HepG2 (cell line): ENCODE data around the gene CKS2. TPM values are rescaled to one million over a fixed set of nuclear protein-coding genes. Genes with fewer than 3 reads are reported as not detected.

ENCODE experiments used
- GTF3A ChIP-seq: sonication (generic); formaldehyde crosslinking; conservative IDR thresholded peaks from 2 replicates; pipeline ENCODE4 v1.4.0; 2020; ENCODE audit warnings: mild to moderate bottlenecking, missing genetic modification reagents
- GZF1 ChIP-seq: sonication (generic); formaldehyde crosslinking; IDR thresholded peaks from 2 replicates; pipeline ENCODE4 v1.5.1; 2020; ENCODE audit warnings: mild to moderate bottlenecking, missing genetic modification reagents
- MAFF ChIP-seq: IDR thresholded peaks from 2 replicates; pipeline ENCODE4 v1.6.1; 2011; ENCODE audit warnings: low read depth, low read length, improper control_type of control experiment
- MXD4 ChIP-seq: IDR thresholded peaks from 2 replicates; pipeline ENCODE4 v1.6.1; 2016; ENCODE audit warnings: mild to moderate bottlenecking, missing biosample characterization, missing genetic modification reagents
- RFX1 ChIP-seq: fragments of 450-650 bp; IDR thresholded peaks from 2 replicates; pipeline ENCODE4 v1.6.1; 2017
- SP5 ChIP-seq: IDR thresholded peaks from 2 replicates; pipeline ENCODE4 v1.6.1; 2016; ENCODE audit warnings: low read depth, borderline replicate concordance
- SUZ12 ChIP-seq: fragments of 150-350 bp; IDR thresholded peaks from 2 replicates; pipeline ENCODE4 v1.6.1; 2014; ENCODE audit warnings: low read depth, low read length
- ZBTB8A ChIP-seq: sonication (generic); formaldehyde crosslinking; IDR thresholded peaks from 2 replicates; pipeline ENCODE4 v1.4.0; 2020; ENCODE audit warnings: mild to moderate bottlenecking, low read depth, missing genetic modification reagents, borderline replicate concordance
- ZNF34 ChIP-seq: sonication (generic); formaldehyde crosslinking; IDR thresholded peaks from 2 replicates; pipeline ENCODE4 v1.4.0; 2020; ENCODE audit warnings: mild to moderate bottlenecking, missing genetic modification reagents, borderline replicate concordance
- ZNF432 ChIP-seq: sonication (generic); formaldehyde crosslinking; IDR thresholded peaks from 2 replicates; pipeline ENCODE4 v1.5.0; 2020; ENCODE audit warnings: missing genetic modification reagents, mild to moderate bottlenecking, borderline replicate concordance
- polyA plus RNA-seq, 8 experiments: library from polyadenylated mRNA; depleted of rRNA in 3 of 8; stranded (reverse) in 7 of 8; unstranded in 1 of 8; fragments of >200 nt; fragmentation: Illumina TruSeq in 4 of 8; extraction: Trizol in 4 of 8; gene quantifications; 2 replicates each; pipeline versions ENCODE4 v1.2.1 to v1.2.3, GENCODE V29; 2011 to 2016; ENCODE audit warnings: low read depth in 4 of 8, missing spikeins in 1 of 8, mixed read lengths in 1 of 8; ENCODE audit not compliant: insufficient read depth in 1 of 8
- total RNA-seq, 5 experiments: library from RNA; depleted of rRNA; stranded (reverse); fragments of >200 nt; fragmentation: Illumina TruSeq; extraction: Trizol; gene quantifications; 2 replicates each; pipeline ENCODE4 v1.2.3, GENCODE V29; 2016; ENCODE audit warnings: low read depth in 1 of 5
- TF ChIP-seq, protein P1 (sequence below): sonication (generic); formaldehyde crosslinking; IDR thresholded peaks from 2 replicates; pipeline ENCODE4 v1.4.0; 2020; ENCODE audit warnings: mild to moderate bottlenecking, missing genetic modification reagents
- TF ChIP-seq, protein P2 (sequence below): IDR thresholded peaks from 2 replicates; pipeline ENCODE4 v1.6.1; 2016; ENCODE audit warnings: missing compliant biosample characterization, missing genetic modification reagents, borderline replicate concordance
- TF ChIP-seq, protein P3 (sequence below): IDR thresholded peaks from 2 replicates; pipeline ENCODE4 v1.6.1; 2016; ENCODE audit warnings: missing genetic modification reagents, missing compliant biosample characterization
- TF ChIP-seq, protein P4 (sequence below): IDR thresholded peaks from 2 replicates; pipeline ENCODE4 v1.6.1; 2018; ENCODE audit warnings: missing genetic modification reagents
- TF ChIP-seq, protein P5 (sequence below): sonication (generic); formaldehyde crosslinking; IDR thresholded peaks from 2 replicates; pipeline ENCODE4; 2020; ENCODE audit warnings: missing genetic modification reagents, mild to moderate bottlenecking, borderline replicate concordance

The CKS2 gene
- total and polyA plus RNA-seq, 2 of the 13 experiments (the other 11 are each of a cell fraction or from before 2014, with no cell fraction given) = 251 to 317 TPM

DNA sequence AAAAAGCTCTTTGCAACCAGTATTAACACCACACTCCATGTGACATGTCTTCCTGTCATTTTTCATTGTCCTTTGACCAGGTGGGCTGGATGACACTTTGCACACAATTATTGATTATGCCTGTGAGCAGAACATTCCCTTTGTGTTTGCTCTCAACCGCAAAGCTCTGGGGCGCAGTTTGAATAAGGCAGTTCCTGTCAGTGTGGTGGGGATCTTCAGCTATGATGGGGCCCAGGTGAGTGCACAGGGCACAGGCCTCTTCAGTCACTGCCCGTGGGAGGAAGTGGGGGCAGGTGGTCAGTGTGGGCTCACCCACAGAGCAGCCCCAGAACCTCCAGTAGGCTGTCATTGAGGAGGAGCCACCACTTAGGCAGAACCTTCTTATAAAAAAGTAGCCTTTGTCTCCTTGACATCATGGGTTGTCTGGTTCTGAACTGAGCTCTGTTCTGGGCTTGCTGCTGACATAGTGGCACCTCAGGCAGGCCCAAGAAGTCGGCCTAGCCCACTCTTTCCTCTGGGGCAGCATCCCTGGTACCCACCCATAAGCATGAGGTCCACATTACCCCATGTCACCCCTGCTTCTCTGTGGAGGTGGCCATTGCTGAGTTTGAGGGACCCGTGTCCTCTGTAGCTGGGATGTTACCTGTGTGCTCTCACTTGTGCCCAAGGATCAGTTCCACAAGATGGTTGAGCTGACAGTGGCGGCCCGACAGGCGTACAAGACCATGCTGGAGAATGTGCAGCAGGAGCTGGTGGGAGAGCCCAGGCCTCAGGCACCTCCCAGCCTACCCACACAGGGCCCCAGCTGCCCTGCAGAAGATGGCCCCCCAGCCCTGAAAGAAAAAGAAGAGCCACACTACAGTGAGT, 46.6 kb downstream of the CKS2 start (continued):
- TF ChIP-seq, protein P1, sequence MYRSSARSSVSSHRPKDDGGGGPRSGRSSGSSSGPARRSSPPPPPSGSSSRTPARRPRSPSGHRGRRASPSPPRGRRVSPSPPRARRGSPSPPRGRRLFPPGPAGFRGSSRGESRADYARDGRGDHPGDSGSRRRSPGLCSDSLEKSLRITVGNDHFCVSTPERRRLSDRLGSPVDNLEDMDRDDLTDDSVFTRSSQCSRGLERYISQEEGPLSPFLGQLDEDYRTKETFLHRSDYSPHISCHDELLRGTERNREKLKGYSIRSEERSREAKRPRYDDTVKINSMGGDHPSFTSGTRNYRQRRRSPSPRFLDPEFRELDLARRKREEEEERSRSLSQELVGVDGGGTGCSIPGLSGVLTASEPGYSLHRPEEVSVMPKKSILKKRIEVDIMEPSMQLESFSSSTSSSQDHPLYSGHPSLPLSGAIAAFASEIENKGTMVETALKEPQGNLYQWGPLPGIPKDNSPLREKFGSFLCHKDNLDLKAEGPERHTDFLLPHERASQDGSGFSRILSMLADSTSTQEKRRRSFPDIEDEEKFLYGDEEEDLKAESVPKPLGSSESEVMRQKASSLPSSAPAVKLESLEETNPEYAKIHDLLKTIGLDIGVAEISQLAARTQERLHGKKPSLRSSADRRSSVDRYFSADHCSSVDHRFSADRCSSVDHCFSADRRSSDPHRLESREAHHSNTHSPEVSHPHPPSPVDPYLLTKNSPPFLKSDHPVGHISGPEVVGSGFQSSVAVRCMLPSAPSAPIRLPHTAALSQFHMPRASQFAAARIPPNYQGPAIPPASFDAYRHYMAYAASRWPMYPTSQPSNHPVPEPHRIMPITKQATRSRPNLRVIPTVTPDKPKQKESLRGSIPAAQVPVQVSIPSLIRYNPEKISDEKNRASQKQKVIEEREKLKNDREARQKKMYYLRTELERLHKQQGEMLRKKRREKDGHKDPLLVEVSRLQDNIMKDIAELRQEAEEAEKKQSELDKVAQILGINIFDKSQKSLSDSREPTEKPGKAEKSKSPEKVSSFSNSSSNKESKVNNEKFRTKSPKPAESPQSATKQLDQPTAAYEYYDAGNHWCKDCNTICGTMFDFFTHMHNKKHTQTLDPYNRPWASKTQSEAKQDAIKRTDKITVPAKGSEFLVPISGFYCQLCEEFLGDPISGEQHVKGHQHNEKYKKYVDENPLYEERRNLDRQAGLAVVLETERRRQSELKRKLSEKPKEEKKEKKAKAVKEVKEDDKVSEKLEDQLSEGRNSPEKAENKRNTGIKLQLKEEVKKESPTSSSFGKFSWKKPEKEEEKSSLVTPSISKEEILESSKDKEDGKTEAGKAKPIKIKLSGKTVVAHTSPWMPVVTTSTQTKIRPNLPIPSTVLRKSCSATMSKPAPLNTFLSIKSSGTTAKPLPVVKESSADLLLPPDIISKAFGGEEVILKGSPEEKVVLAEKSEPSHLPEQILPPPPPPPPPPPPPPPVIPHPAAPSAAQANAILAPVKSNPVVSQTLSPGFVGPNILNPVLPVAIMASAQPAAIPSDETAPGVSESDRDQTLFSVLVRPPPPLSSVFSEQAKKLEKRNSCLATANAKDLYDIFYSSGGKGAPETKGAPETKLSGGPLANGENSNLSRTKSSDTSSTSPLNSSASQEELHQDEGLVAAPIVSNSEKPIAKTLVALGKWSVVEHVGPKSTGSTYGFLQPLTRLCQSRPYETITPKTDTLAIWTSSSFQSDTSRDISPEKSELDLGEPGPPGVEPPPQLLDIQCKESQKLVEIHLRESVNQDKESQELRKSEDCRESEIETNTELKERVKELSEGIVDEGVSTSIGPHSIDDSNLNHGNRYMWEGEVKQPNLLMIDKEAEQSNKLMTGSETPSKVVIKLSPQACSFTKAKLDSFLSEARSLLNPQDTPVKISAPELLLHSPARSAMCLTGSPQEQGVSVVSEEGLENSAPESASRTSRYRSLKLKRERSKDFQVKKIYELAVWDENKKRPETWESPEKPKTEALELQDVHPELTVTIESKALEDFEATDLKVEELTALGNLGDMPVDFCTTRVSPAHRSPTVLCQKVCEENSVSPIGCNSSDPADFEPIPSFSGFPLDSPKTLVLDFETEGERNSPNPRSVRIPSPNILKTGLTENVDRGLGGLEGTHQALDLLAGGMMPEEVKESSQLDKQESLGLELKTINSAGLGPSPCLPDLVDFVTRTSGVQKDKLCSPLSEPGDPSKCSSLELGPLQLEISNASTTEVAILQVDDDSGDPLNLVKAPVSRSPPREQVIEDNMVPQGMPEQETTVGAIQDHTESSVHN (CRISPR knock-in tag) = no peak
- TF ChIP-seq, protein P2, sequence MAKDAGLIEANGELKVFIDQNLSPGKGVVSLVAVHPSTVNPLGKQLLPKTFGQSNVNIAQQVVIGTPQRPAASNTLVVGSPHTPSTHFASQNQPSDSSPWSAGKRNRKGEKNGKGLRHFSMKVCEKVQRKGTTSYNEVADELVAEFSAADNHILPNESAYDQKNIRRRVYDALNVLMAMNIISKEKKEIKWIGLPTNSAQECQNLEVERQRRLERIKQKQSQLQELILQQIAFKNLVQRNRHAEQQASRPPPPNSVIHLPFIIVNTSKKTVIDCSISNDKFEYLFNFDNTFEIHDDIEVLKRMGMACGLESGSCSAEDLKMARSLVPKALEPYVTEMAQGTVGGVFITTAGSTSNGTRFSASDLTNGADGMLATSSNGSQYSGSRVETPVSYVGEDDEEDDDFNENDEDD (CRISPR knock-in tag) = no peak
- TF ChIP-seq ZBTB8A (CRISPR knock-in tag) = no peak
- no peak for TF ChIP-seq GTF3A (CRISPR knock-in tag)
- TF ChIP-seq, protein P3, sequence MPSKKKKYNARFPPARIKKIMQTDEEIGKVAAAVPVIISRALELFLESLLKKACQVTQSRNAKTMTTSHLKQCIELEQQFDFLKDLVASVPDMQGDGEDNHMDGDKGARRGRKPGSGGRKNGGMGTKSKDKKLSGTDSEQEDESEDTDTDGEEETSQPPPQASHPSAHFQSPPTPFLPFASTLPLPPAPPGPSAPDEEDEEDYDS = peak; percentile 61; the same call in 1 of the 2 replicates
- TF ChIP-seq SP5 = peak; percentile 79
- TF ChIP-seq, protein P4, sequence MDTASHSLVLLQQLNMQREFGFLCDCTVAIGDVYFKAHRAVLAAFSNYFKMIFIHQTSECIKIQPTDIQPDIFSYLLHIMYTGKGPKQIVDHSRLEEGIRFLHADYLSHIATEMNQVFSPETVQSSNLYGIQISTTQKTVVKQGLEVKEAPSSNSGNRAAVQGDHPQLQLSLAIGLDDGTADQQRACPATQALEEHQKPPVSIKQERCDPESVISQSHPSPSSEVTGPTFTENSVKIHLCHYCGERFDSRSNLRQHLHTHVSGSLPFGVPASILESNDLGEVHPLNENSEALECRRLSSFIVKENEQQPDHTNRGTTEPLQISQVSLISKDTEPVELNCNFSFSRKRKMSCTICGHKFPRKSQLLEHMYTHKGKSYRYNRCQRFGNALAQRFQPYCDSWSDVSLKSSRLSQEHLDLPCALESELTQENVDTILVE = peak; percentile 79
- no peak for TF ChIP-seq ZNF432
- TF ChIP-seq ZNF34 (CRISPR knock-in tag) = no peak
- TF ChIP-seq MXD4 (CRISPR knock-in tag) = peak; percentile 98
- TF ChIP-seq, protein P5, sequence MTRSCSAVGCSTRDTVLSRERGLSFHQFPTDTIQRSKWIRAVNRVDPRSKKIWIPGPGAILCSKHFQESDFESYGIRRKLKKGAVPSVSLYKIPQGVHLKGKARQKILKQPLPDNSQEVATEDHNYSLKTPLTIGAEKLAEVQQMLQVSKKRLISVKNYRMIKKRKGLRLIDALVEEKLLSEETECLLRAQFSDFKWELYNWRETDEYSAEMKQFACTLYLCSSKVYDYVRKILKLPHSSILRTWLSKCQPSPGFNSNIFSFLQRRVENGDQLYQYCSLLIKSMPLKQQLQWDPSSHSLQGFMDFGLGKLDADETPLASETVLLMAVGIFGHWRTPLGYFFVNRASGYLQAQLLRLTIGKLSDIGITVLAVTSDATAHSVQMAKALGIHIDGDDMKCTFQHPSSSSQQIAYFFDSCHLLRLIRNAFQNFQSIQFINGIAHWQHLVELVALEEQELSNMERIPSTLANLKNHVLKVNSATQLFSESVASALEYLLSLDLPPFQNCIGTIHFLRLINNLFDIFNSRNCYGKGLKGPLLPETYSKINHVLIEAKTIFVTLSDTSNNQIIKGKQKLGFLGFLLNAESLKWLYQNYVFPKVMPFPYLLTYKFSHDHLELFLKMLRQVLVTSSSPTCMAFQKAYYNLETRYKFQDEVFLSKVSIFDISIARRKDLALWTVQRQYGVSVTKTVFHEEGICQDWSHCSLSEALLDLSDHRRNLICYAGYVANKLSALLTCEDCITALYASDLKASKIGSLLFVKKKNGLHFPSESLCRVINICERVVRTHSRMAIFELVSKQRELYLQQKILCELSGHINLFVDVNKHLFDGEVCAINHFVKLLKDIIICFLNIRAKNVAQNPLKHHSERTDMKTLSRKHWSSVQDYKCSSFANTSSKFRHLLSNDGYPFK (CRISPR knock-in tag) = no peak; the same call in 1 of the 2 replicates
- TF ChIP-seq GZF1 (CRISPR knock-in tag) = no peak
- no peak for TF ChIP-seq SUZ12
- TF ChIP-seq MAFF = no peak
- no peak for TF ChIP-seq RFX1
